Sigmoid colon (tissue), 7 donors: ENCODE data around the gene PRKCSH. TPM values are rescaled to one million over a fixed set of nuclear protein-coding genes. Genes with fewer than 3 reads are reported as not detected.
"Not testable (repeated sequence)": the region's sequence is repeated elsewhere in the genome, so short reads cannot be mapped to it uniquely, and the experiment has no call there.

Experiments used
- DNase-seq: peaks from one replicate; pipeline ENCODE4 v3.0.0-alpha.2; 2019
- H3K27ac ChIP-seq, 4 donors: fragments of 200-600 bp; sonication (generic); one replicate each; pipeline ENCODE4 v1.5.1; 2016 to 2019; ENCODE audit warnings: mild to moderate bottlenecking in 1 of 4
- H3K27me3 ChIP-seq, 3 donors: fragments of 200-600 bp; sonication (generic); one replicate each; pipeline ENCODE4 v1.5.1; 2019; ENCODE audit warnings: mild to moderate bottlenecking in 1 of 3
- H3K36me3 ChIP-seq, 4 donors: fragments of 200-600 bp; sonication (generic); one replicate each; pipeline ENCODE4 v1.5.1; 2016 to 2019
- H3K4me1 ChIP-seq, 4 donors: fragments of 200-600 bp; sonication (generic); one replicate each; pipeline ENCODE4 v1.5.1; 2017 to 2019
- H3K4me3 ChIP-seq, 4 donors: fragments of 200-600 bp; sonication (generic); one replicate each; pipeline ENCODE4 v1.5.1; 2017 to 2019; ENCODE audit warnings: mild to moderate bottlenecking in 2 of 4, moderate library complexity in 1 of 4
- H3K9me3 ChIP-seq, 4 donors: fragments of 200-600 bp in 3 of 4; sonication (generic) in 3 of 4; one replicate each; pipeline versions ENCODE4 v1.5.1 to v1.6.1; 2013 to 2019
- EP300 ChIP-seq, 4 donors: sonication (generic); formaldehyde crosslinking; IDR thresholded peaks; one replicate each; pipeline ENCODE4 v1.6.1; 2017; ENCODE audit warnings: antibody characterized with exemption in 4 of 4
- POLR2A ChIP-seq, 2 donors: fragments of 450-650 bp; IDR thresholded peaks; one replicate each; pipeline ENCODE4 v1.6.1; 2016; ENCODE audit warnings: antibody characterized with exemption in 2 of 2, mild to moderate bottlenecking in 2 of 2, moderate library complexity in 2 of 2
- POLR2AphosphoS5 ChIP-seq, 4 donors: sonication (generic); formaldehyde crosslinking; IDR thresholded peaks; one replicate each; pipeline ENCODE4 v1.6.1; 2017; ENCODE audit warnings: antibody characterized with exemption in 4 of 4
- WGBS, 2 donors: extraction: QIAGEN DNeasy Blood & Tissue Kit; methylation state at CpG; one replicate each; pipeline ENCODE4 v1.1.7; 2013; 5-methylcytosine and 5-hydroxymethylcytosine counted together
- intact Hi-C: fragments of 100-400 bp; cut with DNase I; formaldehyde crosslinking; loops from one replicate; pipeline ENCODE4 v1.15.1; 2023
- polyA plus RNA-seq, 3 donors: library from polyadenylated mRNA; stranded (reverse); fragments of 200-250 nt; gene quantifications; one replicate each; pipeline ENCODE4 v1.2.3, GENCODE V29; 2013
- total RNA-seq, 4 donors: library from RNA; depleted of rRNA; stranded (reverse); fragments of >200 nt; gene quantifications; one replicate each; pipeline ENCODE4 v1.1.0, GENCODE V29; 2016
- TF ChIP-seq, protein P1 (sequence below), 4 experiments: fragments of 450-650 bp in 3 of 4; fragments of 200-600 bp in 1 of 4; IDR thresholded peaks; one replicate each; pipeline ENCODE4 v1.5.1; 2016 to 2019; ENCODE audit warnings: antibody characterized with exemption in 4 of 4, mild to moderate bottlenecking in 3 of 4, moderate library complexity in 2 of 4
- donor health status: healthy with polysubstance abuse.
- donor health status: Bipolar disorder and iron deficiency.
- donor health status: healthy.

Gene PRKCSH
- total and polyA plus RNA-seq, 7 donors, result 57.6 to 187 (median 89.3) TPM

- 67 to 68% methylated on average over 9 of the region's 9 CpGs for WGBS, 2 donors
- Histone ChIP-seq H3K27me3 (peaks cover 0 to 34% (median 17%) of the 10 kb centered on the region in 3 donors), H3K4me3 (no peak overlapping the region), H3K9me3 (no peaks in the 10 kb centered on the region), H3K4me1 (peaks cover 0 to 4% (median 0%) of the 10 kb centered on the region in 4 donors), H3K36me3 (no peaks in the 10 kb centered on the region), H3K27ac (no peak overlapping the region)
- TF ChIP-seq, protein P1, sequence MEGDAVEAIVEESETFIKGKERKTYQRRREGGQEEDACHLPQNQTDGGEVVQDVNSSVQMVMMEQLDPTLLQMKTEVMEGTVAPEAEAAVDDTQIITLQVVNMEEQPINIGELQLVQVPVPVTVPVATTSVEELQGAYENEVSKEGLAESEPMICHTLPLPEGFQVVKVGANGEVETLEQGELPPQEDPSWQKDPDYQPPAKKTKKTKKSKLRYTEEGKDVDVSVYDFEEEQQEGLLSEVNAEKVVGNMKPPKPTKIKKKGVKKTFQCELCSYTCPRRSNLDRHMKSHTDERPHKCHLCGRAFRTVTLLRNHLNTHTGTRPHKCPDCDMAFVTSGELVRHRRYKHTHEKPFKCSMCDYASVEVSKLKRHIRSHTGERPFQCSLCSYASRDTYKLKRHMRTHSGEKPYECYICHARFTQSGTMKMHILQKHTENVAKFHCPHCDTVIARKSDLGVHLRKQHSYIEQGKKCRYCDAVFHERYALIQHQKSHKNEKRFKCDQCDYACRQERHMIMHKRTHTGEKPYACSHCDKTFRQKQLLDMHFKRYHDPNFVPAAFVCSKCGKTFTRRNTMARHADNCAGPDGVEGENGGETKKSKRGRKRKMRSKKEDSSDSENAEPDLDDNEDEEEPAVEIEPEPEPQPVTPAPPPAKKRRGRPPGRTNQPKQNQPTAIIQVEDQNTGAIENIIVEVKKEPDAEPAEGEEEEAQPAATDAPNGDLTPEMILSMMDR (IDR thresholded peaks at IDR 0.05), result no peak
- TF ChIP-seq EP300 (IDR thresholded peaks at IDR 0.05), result no peak
- no peak for TF ChIP-seq POLR2A (IDR thresholded peaks at IDR 0.05)
- no peak for TF ChIP-seq POLR2AphosphoS5 (IDR thresholded peaks at IDR 0.05)
- intact Hi-C loops, result no loop called here
- DNase-seq, result no peak
These were observed 30.7 kb upstream of the PRKCSH start for GRCh38 chr19:11404588-11405222.

- H3K27me3 ChIP-seq, result peaks cover 0 to 34% (median 19%) of the 10 kb centered on the region in 3 donors
- TF ChIP-seq POLR2AphosphoS5 (IDR thresholded peaks at IDR 0.05), result no peak
- TF ChIP-seq POLR2A (IDR thresholded peaks at IDR 0.05), result no peak
- TF ChIP-seq EP300 (IDR thresholded peaks at IDR 0.05), result no peak
- TF ChIP-seq, protein P1 (IDR thresholded peaks at IDR 0.05), result peak in 1 of 4 experiments; percentile 37
- intact Hi-C loops, result no loop called here
- no peak for DNase-seq
- H3K27ac ChIP-seq, result no peak overlapping the region
- H3K36me3 ChIP-seq, result no peaks in the 10 kb centered on the region
- H3K4me1 ChIP-seq, result peaks cover 0 to 4% (median 0%) of the 10 kb centered on the region in 4 donors
- WGBS, 2 donors, result 48 to 83% methylated on average over 44 of the region's 44 CpGs
- H3K4me3 ChIP-seq, result no peak overlapping the region
- no peaks in the 10 kb centered on the region for H3K9me3 ChIP-seq
These were observed 29.4 kb upstream of the PRKCSH start for GRCh38 chr19:11405846-11406643.

- H3K27ac ChIP-seq, intact Hi-C loops, DNase-seq, H3K4me3 ChIP-seq, H3K4me1 ChIP-seq, H3K36me3 ChIP-seq, H3K9me3 ChIP-seq: not testable (repeated sequence)
- H3K27me3 ChIP-seq, result peaks cover 0 to 34% (median 19%) of the 10 kb centered on the region in 3 donors
- 85 to 93% methylated on average over 12 of the region's 12 CpGs for WGBS, 2 donors
These were observed 28.7 kb upstream of the PRKCSH start for GRCh38 chr19:11406703-11407236.

DNA sequence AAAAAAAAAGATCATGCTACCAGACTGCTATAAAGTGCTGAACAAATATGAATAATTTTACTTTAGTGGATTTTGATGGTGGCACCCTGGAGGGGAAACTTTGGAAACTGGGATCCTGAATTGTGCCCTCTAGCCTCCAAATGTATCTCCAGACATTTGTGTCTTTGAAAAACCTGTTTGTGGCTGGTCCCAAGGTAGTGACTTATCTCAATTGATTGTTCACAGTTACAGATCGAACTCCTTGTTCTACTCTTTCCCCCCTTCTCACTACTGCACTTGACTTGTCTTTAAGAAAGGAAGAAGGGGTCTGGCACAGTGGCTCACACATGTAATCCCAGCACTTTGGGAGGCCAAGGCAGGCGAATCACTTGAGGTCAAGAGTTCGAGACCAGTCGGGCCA lies 26.8 kb upstream of the PRKCSH start:
- no peaks in the 10 kb centered on the region for H3K9me3 ChIP-seq
- TF ChIP-seq EP300 (IDR thresholded peaks at IDR 0.05) (no peak), POLR2A (IDR thresholded peaks at IDR 0.05) (no peak)
- no peak overlapping the region for H3K4me3 ChIP-seq
- H3K27me3 ChIP-seq, result peaks cover 0 to 34% (median 19%) of the 10 kb centered on the region in 3 donors
- DNase-seq, result no peak
- H3K36me3 ChIP-seq, result no peaks in the 10 kb centered on the region
- H3K4me1 ChIP-seq, result peaks cover 0 to 4% (median 0%) of the 10 kb centered on the region in 4 donors
- no peak overlapping the region for H3K27ac ChIP-seq
- intact Hi-C loops, result no loop called here
- 85 to 90% methylated on average over 4 of the region's 4 CpGs for WGBS, 2 donors

DNA sequence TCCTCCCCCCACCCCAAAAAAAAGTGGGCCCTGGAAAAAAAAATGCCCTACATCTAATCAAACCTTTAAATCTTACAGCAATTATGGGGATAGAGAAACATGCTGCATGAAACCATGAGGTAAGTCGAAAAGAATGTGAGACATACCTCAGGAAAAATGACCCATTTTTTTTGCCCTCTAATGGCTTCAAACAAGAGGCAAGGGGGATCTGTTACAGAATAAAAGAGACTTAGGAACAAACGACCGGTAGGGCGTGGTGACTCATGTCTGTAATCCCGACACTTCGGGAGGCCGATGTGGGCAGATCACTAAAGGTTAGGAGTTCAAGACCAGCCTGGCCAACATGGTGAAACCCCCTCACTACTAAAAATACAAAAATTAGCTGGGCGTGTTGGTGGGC lies 24.8 kb upstream of the PRKCSH start:
- no peaks in the 10 kb centered on the region for H3K36me3 ChIP-seq
- H3K4me3 ChIP-seq, result no peak overlapping the region
- intact Hi-C loops, result no loop called here
- WGBS, 2 donors, result 78 to 86% methylated on average over 8 of the region's 8 CpGs
- H3K27me3 ChIP-seq, result peaks cover 0 to 34% (median 19%) of the 10 kb centered on the region in 3 donors
- TF ChIP-seq EP300 (IDR thresholded peaks at IDR 0.05) (no peak), POLR2A (IDR thresholded peaks at IDR 0.05) (no peak), POLR2AphosphoS5 (IDR thresholded peaks at IDR 0.05) (no peak)
- TF ChIP-seq, protein P1 (IDR thresholded peaks at IDR 0.05), result no peak
- H3K9me3 ChIP-seq, result no peaks in the 10 kb centered on the region
- no peak for DNase-seq
- peaks cover 0 to 4% (median 0%) of the 10 kb centered on the region in 4 donors for H3K4me1 ChIP-seq
- no peak overlapping the region for H3K27ac ChIP-seq
